ENCODE measurements around the gene SIMC1. TPM values are rescaled to one million over a fixed set of nuclear protein-coding genes. Genes with fewer than 3 reads are reported as not detected.
A peak's percentile ranks its signal among the peaks of the same experiment; 100 is the strongest.

The SIMC1 gene
- total RNA-seq, 1 donor from 2014 or later, result 15.6 TPM

GRCh38 chr5:176352116-176352878 is 114.1 kb downstream of the SIMC1 start:
- intact Hi-C loops (cut with DNase I), result no loop called here
- ATAC-seq, result no peak

GRCh38 chr5:176353533-176353932 is 115.3 kb downstream of the SIMC1 start:
- DNase-seq (ENCODE audit: low spot score) (no peak), ATAC-seq (no peak)
- intact Hi-C loops (cut with DNase I), result no loop called here

More at GRCh38 chr5:176352116-176352878, 114.1 kb downstream of the SIMC1 start:
- DNase-seq (ENCODE audit: low spot score), result no peak

- no peak for ATAC-seq
- intact Hi-C loops (cut with DNase I), result no loop called here
Observed at GRCh38 chr5:176355400-176356178, 117.4 kb downstream of the SIMC1 start.

GRCh38 chr5:176356179-176356566 is 117.9 kb downstream of the SIMC1 start:
- DNase-seq (ENCODE audit: low spot score), result no peak
- no peak for ATAC-seq
- intact Hi-C loops (cut with DNase I), result no loop called here

More at GRCh38 chr5:176355400-176356178, 117.4 kb downstream of the SIMC1 start:
- DNase-seq (ENCODE audit: low spot score), result no peak

- intact Hi-C loops (cut with DNase I), result no loop called here
- no peak for DNase-seq (ENCODE audit: low spot score)
- no peak for ATAC-seq
Observed at GRCh38 chr5:176359658-176360057, 121.4 kb downstream of the SIMC1 start.

- ATAC-seq, result peak; percentile 35
- intact Hi-C loops (cut with DNase I), result no loop called here
- DNase-seq (ENCODE audit: low spot score), result peak; percentile 65
Observed at GRCh38 chr5:176360894-176361436, 122.7 kb downstream of the SIMC1 start.

- peak; percentile 96 for DNase-seq (ENCODE audit: low spot score)
- ATAC-seq, result peak; percentile 98
- intact Hi-C loops (cut with DNase I), result no loop called here
Observed at GRCh38 chr5:176361437-176362232, 123.4 kb downstream of the SIMC1 start, which contains the start of gene KIAA1191. Gene KIAA1191 (minus strand): TSS chr5:176361764. CDS start chr5:176359508, 2,256 bp downstream.

GRCh38 chr5:176362233-176362490 is 123.9 kb downstream of the SIMC1 start:
- DNase-seq (ENCODE audit: low spot score), result no peak
- intact Hi-C loops (cut with DNase I), result no loop called here
- no peak for ATAC-seq

- intact Hi-C loops (cut with DNase I), result no loop called here
- no peak for ATAC-seq
- DNase-seq (ENCODE audit: low spot score), result no peak
Observed at GRCh38 chr5:176364765-176365350, 126.6 kb downstream of the SIMC1 start.

- intact Hi-C loops (cut with DNase I), result no loop called here
- ATAC-seq (peak; percentile 44), DNase-seq (ENCODE audit: low spot score) (peak; percentile 79)
Observed at GRCh38 chr5:176365351-176366231, 127.4 kb downstream of the SIMC1 start, which contains the start of gene ARL10. Gene ARL10 (plus strand): TSS chr5:176365487. CDS start chr5:176365564, 77 bp downstream.

- ATAC-seq, result peak; percentile 1
- intact Hi-C loops (cut with DNase I), result no loop called here
Observed at GRCh38 chr5:176366232-176366894, 128.1 kb downstream of the SIMC1 start.

GRCh38 chr5:176368726-176369125 is 130.5 kb downstream of the SIMC1 start:
- no peak for ATAC-seq
- intact Hi-C loops (cut with DNase I), result no loop called here
- no peak for DNase-seq (ENCODE audit: low spot score)

More at GRCh38 chr5:176366232-176366894, 128.1 kb downstream of the SIMC1 start:
- no peak for DNase-seq (ENCODE audit: low spot score)

GRCh38 chr5:176369934-176370711 is 131.9 kb downstream of the SIMC1 start:
- intact Hi-C loops (cut with DNase I), result no loop called here
- DNase-seq (ENCODE audit: low spot score) (no peak), ATAC-seq (no peak)

GRCh38 chr5:176371621-176372539 is 133.7 kb downstream of the SIMC1 start:
- ATAC-seq (peak; percentile 31), DNase-seq (ENCODE audit: low spot score) (no peak)
- intact Hi-C loops (cut with DNase I), result no loop called here

- DNase-seq (ENCODE audit: low spot score), result no peak
Observed at GRCh38 chr5:176373100-176373818, 135.0 kb downstream of the SIMC1 start.

More at GRCh38 chr5:176373100-176373818, 135.0 kb downstream of the SIMC1 start:
- intact Hi-C loops (cut with DNase I), result no loop called here
- ATAC-seq, result peak; percentile 74

All from sciatic nerve (tissue), 2 donors.